Spleen (tissue), 11 donors: ENCODE measurements around the gene PRDM7. TPM values are rescaled to one million over a fixed set of nuclear protein-coding genes. Genes with fewer than 3 reads are reported as not detected.
A peak's percentile ranks its signal among the peaks of the same experiment; 100 is the strongest.

Source experiments
- DNase-seq: peaks from one replicate; pipeline ENCODE4 v3.0.0-alpha.2; 2020
- H3K27ac ChIP-seq, 8 donors: fragments of 200-600 bp; sonication (generic) in 7 of 8; 1 replicate in 4 of 8; 2 replicates in 4 of 8; pipeline versions ENCODE4 v1.5.0 to v1.8.0; 2016 to 2021; ENCODE audit warnings: inconsistent platforms in 4 of 8, mild to moderate bottlenecking in 4 of 8, moderate library complexity in 1 of 8
- H3K27me3 ChIP-seq, 7 donors: fragments of 200-600 bp; sonication (generic) in 6 of 7; replicated peaks in 1 of 7; 1 replicate in 4 of 7; 2 replicates in 3 of 7; pipeline versions ENCODE4 v1.5.0 to v1.8.0; 2016 to 2021; ENCODE audit warnings: inconsistent platforms in 3 of 7, mild to moderate bottlenecking in 1 of 7
- H3K36me3 ChIP-seq, 6 donors: fragments of 200-600 bp; sonication (generic) in 5 of 6; 1 replicate in 4 of 6; 2 replicates in 2 of 6; pipeline versions ENCODE4 v1.5.0 to v1.8.0; 2016 to 2021; ENCODE audit warnings: inconsistent platforms in 2 of 6
- H3K4me1 ChIP-seq, 6 donors: fragments of 200-600 bp; sonication (generic) in 5 of 6; 1 replicate in 3 of 6; 2 replicates in 3 of 6; pipeline versions ENCODE4 v1.5.0 to v1.8.0; 2016 to 2021; ENCODE audit warnings: inconsistent platforms in 3 of 6
- H3K4me3 ChIP-seq, 8 donors: fragments of 200-600 bp; sonication (generic) in 7 of 8; 1 replicate in 4 of 8; 2 replicates in 4 of 8; pipeline versions ENCODE4 v1.5.0 to v1.8.0; 2016 to 2021; ENCODE audit warnings: inconsistent platforms in 4 of 8, mild to moderate bottlenecking in 4 of 8, moderate library complexity in 2 of 8
- H3K9me3 ChIP-seq, 8 donors: fragments of 200-600 bp; sonication (generic) in 7 of 8; 1 replicate in 4 of 8; 2 replicates in 4 of 8; pipeline versions ENCODE4 v1.5.0 to v1.8.0; 2016 to 2021; ENCODE audit warnings: inconsistent platforms in 4 of 8
- CTCF ChIP-seq, 11 experiments: fragments of 200-600 bp in 7 of 11; fragments of 450-650 bp in 4 of 11; sonication (generic) in 4 of 11; IDR thresholded peaks in 8 of 11; conservative IDR thresholded peaks in 3 of 11; 1 replicate in 7 of 11; 2 replicates in 4 of 11; pipeline versions ENCODE4 v1.4.0 to v1.8.0; 2016 to 2021; ENCODE audit warnings: antibody characterized with exemption in 11 of 11, inconsistent platforms in 4 of 11, mild to moderate bottlenecking in 1 of 11
- POLR2A ChIP-seq, 3 donors: fragments of 450-650 bp; IDR thresholded peaks; one replicate each; pipeline ENCODE4 v1.5.1; 2017; ENCODE audit warnings: antibody characterized with exemption in 3 of 3, mild to moderate bottlenecking in 1 of 3
- POLR2AphosphoS5 ChIP-seq, 3 donors: sonication (generic); formaldehyde crosslinking; IDR thresholded peaks; one replicate each; pipeline ENCODE4 v1.5.1; 2017; ENCODE audit warnings: antibody characterized with exemption in 3 of 3
- WGBS, 5 donors: extraction: QIAGEN DNeasy Blood & Tissue Kit in 3 of 5; methylation state at CpG; one replicate each; pipeline versions ENCODE4 v1.1.5 to v1.1.7; 2013 to 2018; 5-methylcytosine and 5-hydroxymethylcytosine counted together
- intact Hi-C: fragments of 100-400 bp; cut with DNase I; formaldehyde crosslinking; loops from one replicate; pipeline ENCODE4 v1.15.0; 2023; ENCODE audit warnings: low total_unique reads
- polyA plus RNA-seq, 3 donors: library from polyadenylated mRNA; stranded (reverse); fragments of 200-250 nt; gene quantifications; one replicate each; pipeline ENCODE4 v1.2.1, GENCODE V29; 2013
- total RNA-seq, 7 donors: library from RNA; depleted of rRNA in 3 of 7; stranded (reverse); fragments of >200 nt in 3 of 7; fragmentation: NEBNext Ultra II Directional in 4 of 7; extraction: Animal tissue kit (Norgen Biotek cat#: 25700) in 4 of 7; gene quantifications; one replicate each; pipeline versions ENCODE4 v1.1.0 to v1.2.1, GENCODE V29; 2016 to 2021
- donor health status: healthy with polysubstance abuse.
- donor health status: DM: no; HTN: no; CAD: no; lungs with moderate emphysema.
- donor health status: DM: no; HTN: no; CAD: no.
- donor health status: Bipolar disorder and iron deficiency.
- donor health status: healthy.
- donor health status: DM: no; HTN: no; CAD: no.
- donor health status: DM: yes; HTN: yes; CAD: no.

The PRDM7 gene
- total and polyA plus RNA-seq, 10 donors, result not detected

DNA sequence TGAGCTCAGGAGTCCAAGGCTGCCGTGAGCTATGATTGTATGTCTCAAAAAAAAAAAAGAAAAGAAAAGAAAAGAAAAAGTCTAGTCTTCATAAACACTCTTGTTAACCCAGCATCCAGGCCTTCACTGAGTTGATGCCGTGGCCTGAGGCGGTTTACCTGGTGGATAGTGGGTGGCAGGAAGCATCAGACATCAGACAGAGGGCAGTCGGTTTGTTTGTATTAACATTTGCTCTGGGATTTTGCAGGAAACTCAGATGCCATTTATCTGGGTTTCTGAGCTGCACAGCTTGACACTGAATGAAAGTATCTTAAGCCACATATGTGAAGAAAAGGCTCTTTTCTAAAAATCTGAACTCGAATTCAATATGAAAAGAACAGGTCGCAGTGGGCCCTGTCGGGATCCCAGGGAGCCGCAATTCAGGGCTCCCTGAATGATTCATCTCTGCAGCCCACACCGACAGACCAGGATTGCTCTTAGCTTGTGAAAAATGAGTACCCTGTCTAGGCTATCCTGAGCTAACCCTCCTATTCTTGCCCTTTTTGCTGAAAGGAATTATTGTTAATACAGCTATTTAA, 56.8 kb downstream of the PRDM7 start:
- Histone ChIP-seq H3K4me1 (peaks cover 10 to 55% (median 41%) of the 10 kb centered on the region in 6 donors), H3K9me3 (no peaks in the 10 kb centered on the region), H3K36me3 (no peaks in the 10 kb centered on the region), H3K4me3 (peak overlapping the region in 3 of 8 donors; percentile 41 to 78 (median 62)), H3K27me3 (peaks cover 0 to 45% (median 14%) of the 10 kb centered on the region in 7 donors), H3K27ac (no peak overlapping the region)
- 84 to 92% (median 87%) methylated on average over 9 of the region's 9 CpGs for WGBS, 5 donors
- intact Hi-C loops, result no loop called here
- no peak for DNase-seq
- TF ChIP-seq POLR2AphosphoS5 (IDR thresholded peaks at IDR 0.05) (no peak), POLR2A (IDR thresholded peaks at IDR 0.05) (no peak), CTCF (IDR thresholded peaks at IDR 0.05 in 8 of 11, conservative IDR thresholded peaks at IDR 0.05 in 3 of 11) (no peak)

DNA sequence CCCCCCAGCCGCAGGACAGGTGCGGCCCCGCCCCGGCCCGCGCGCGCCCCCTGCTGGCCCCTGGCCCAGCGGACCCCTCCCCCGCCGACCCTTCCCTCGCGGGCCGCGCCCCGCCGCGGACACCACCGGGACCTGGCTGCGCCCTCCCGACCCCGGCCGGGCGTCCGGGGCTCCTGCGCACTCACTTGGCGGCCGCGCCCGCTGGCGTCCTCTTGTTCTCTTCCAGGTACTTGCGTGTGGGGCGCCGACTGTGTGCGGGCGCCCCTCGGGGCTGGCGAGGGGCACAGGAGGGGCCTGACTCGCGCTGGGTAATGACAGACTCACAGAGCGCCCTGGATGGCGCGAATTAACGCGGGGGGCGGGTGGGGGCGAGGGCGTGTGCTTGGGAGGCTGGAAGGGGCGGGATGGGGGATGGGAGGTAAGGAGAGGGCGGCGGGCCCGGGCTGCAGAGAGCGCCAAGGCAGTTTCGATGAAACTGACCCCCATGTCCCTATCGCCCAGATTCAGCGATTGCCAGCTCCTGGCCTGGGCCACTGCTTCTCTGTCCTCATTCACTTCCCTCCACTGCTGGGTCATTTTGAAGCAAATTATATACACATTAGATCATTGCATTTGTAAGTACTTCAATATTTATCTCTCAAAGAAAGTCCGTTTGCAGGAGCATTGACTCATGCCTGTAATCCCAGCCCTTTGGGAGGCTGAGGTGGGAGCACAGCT, 57.4 kb downstream of the PRDM7 start:
- Histone ChIP-seq H3K36me3 (no peaks in the 10 kb centered on the region), H3K9me3 (no peaks in the 10 kb centered on the region), H3K27ac (no peak overlapping the region), H3K4me1 (peaks cover 10 to 55% (median 41%) of the 10 kb centered on the region in 6 donors), H3K4me3 (peak overlapping the region; percentile 16 to 78 (median 45)), H3K27me3 (peaks cover 0 to 45% (median 14%) of the 10 kb centered on the region in 7 donors)
- 4 to 8% (median 6%) methylated on average over 7 to 57 of the region's 57 CpGs for WGBS, 5 donors
- intact Hi-C loops, result no loop called here
- TF ChIP-seq CTCF (IDR thresholded peaks at IDR 0.05 in 8 of 11, conservative IDR thresholded peaks at IDR 0.05 in 3 of 11), result peak in 5 of 11 experiments; percentile 22 to 58 (median 43)
- TF ChIP-seq POLR2AphosphoS5 (IDR thresholded peaks at IDR 0.05), result no peak
- peak; percentile 84 for DNase-seq

GRCh38 chr16:90018652-90019542, 58.2 kb downstream of the PRDM7 start, which contains the start of gene DBNDD1:
Gene DBNDD1 (minus strand): TSS chr16:90019456. CDS start chr16:90019341, 115 bp downstream.
- Histone ChIP-seq H3K4me3 (peak within 1 kb of the TSS; percentile 18 to 78 (median 50)), H3K9me3 (no peaks in the 10 kb centered on the region), H3K4me1 (peaks cover 10 to 55% (median 41%) of the 10 kb centered on the region in 6 donors), H3K27ac (no peak within 1 kb of the TSS), H3K36me3 (no peaks in the 10 kb centered on the region), H3K27me3 (peaks cover 0 to 45% (median 14%) of the 10 kb centered on the region in 7 donors)
- no peak for DNase-seq
- 0 to 4% (median 4%) methylated on average over 6 to 103 of the region's 103 CpGs for WGBS, 5 donors
- TF ChIP-seq CTCF (IDR thresholded peaks at IDR 0.05 in 8 of 11, conservative IDR thresholded peaks at IDR 0.05 in 3 of 11) (peak in 1 of 11 experiments; percentile 25), POLR2A (IDR thresholded peaks at IDR 0.05) (no peak), POLR2AphosphoS5 (IDR thresholded peaks at IDR 0.05) (no peak)
- intact Hi-C loops, result no loop called here
